ENCODE measurements around the gene ALAD.

The ALAD gene

GRCh38 chr9:113398796-113399195 lies 2.3 kb downstream of the ALAD start:
- no peak for TF ChIP-seq CTCF (conservative IDR thresholded peaks at IDR 0.05; ENCODE audit: low read depth, low read length)
- no peak for DNase-seq (ENCODE audit: low read depth)
- no peak overlapping the region for H3K4me3 ChIP-seq (ENCODE audit: low read length)

GRCh38 chr9:113397203-113397631 lies 3.9 kb downstream of the ALAD start:
- no peak overlapping the region for H3K4me3 ChIP-seq (ENCODE audit: low read length)
- TF ChIP-seq CTCF (conservative IDR thresholded peaks at IDR 0.05; ENCODE audit: low read depth, low read length) = no peak
- no peak for DNase-seq (ENCODE audit: low read depth)

DNA sequence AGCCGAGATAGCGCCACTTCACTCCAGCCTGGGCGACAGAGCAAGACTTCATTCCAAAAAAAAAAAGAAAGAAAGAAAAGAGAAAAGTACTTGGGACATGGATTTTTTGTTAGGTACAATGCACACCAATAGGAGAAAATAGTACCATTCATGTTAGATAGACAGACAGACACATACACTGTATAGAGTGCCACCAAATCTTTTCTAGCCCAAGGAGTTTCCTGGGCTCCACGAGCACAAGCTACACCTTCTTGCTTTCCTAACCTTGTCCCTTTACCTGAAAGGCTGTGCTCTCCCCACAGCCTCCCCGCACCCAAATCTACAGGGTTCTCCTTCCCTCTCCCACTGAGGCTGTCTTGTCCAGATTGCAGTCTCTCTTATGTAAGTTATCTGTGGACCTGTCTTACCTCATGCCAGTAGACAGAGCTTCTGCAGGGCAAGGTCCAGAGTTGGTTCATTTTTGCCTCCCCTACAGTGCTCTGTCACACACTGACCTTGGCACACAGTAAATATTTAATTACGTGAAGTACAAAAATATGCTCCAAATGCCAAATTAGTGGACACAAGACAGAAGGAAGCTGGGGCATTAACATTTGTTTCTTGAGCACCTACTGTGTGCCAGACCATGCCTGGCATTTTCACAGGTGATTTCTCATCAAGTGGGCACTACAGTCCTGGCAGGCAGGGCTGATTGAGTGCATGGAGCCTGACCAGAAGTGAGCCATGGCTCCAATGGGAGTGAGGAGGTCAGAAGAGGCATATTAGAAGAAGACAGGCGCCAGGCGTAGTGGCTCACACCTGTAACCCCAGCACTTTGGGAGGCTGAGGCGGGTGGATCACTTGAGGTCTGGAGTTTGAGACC lies 5.9 kb downstream of the ALAD start:
- H3K4me3 ChIP-seq (ENCODE audit: low read length) = no peak overlapping the region
- TF ChIP-seq CTCF (conservative IDR thresholded peaks at IDR 0.05; ENCODE audit: low read depth, low read length) = no peak
- DNase-seq (ENCODE audit: low read depth) = no peak

- no peak overlapping the region for H3K4me3 ChIP-seq (ENCODE audit: low read length)
- TF ChIP-seq CTCF (conservative IDR thresholded peaks at IDR 0.05; ENCODE audit: low read depth, low read length) = no peak
- DNase-seq (ENCODE audit: low read depth) = no peak
These were observed 7.8 kb downstream of the ALAD start for GRCh38 chr9:113393281-113393680.

GRCh38 chr9:113391917-113392316 lies 9.2 kb downstream of the ALAD start:
- no peak for TF ChIP-seq CTCF (conservative IDR thresholded peaks at IDR 0.05; ENCODE audit: low read depth, low read length)
- no peak overlapping the region for H3K4me3 ChIP-seq (ENCODE audit: low read length)
- no peak for DNase-seq (ENCODE audit: low read depth)

DNA sequence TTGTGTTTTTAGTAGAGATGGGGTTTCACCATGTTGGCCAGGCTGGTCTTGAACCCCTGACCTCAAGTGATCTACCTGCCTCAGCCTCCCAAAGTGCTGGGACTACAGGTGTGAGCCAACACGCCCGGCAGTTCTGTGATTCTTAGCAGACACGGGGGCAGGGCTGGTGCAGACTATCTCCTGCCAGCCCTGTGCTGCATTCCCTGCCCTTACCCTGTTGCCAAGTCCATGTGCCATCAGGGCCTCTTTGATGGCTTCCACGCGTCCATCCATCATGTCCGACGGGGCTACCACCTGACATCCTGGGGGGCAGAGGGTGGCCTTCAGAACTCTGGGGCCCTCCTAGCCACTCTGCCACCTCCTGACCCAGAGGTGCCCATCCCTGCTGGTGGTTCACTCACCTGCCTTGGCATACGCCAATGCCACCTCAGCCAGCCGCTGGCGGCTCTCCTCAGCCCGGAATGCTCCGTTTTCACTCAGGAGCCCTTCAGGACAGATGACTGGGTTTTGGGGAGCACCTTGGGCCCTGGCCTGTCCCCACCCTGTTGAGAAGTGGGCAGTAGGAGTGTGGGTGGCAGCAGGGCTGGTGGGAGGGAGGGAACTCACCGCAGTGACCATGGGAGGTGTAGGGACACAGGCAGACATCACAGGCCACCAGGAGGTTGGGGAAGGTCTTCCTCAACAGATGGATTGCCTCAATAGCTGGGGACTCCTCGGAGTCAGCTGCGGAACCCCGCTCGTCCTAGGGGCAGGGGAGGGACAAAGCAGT lies 10.7 kb downstream of the ALAD start:
- DNase-seq (ENCODE audit: low read depth) = no peak
- TF ChIP-seq CTCF (conservative IDR thresholded peaks at IDR 0.05; ENCODE audit: low read depth, low read length) = no peak
- H3K4me3 ChIP-seq (ENCODE audit: low read length) = no peak overlapping the region

Measured in retinal pigment epithelial cell (primary cell).